Hepatocyte (in vitro differentiated cells): Measurements from ENCODE around the gene RBL1. TPM values are rescaled to one million over a fixed set of nuclear protein-coding genes. Genes with fewer than 3 reads are reported as not detected.

Source experiments
- DNase-seq: peaks from one replicate; pipeline ENCODE4 v3.0.0-alpha.2; 2016; ENCODE audit warnings: low spot score
- H2AFZ ChIP-seq: fragments of 200-600 bp; sonication (generic); 2 replicates; pipeline ENCODE4 v1.6.0; 2016; ENCODE audit warnings: antibody characterized with exemption, mild to moderate bottlenecking
- H3K27ac ChIP-seq: fragments of 200-600 bp; sonication (generic); 2 replicates; pipeline ENCODE4 v1.5.1; 2016; ENCODE audit warnings: mild to moderate bottlenecking
- H3K27me3 ChIP-seq: fragments of 200-600 bp; sonication (generic); 2 replicates; pipeline ENCODE4 v1.6.1; 2016
- H3K36me3 ChIP-seq: fragments of 200-600 bp; sonication (generic); replicated peaks from 2 replicates; pipeline ENCODE4 v1.5.1; 2016; ENCODE audit warnings: low read depth; ENCODE audit not compliant: insufficient read depth
- H3K4me1 ChIP-seq: fragments of 200-600 bp; sonication (generic); 2 replicates; pipeline ENCODE4 v1.5.1; 2016; ENCODE audit warnings: mild to moderate bottlenecking, moderate library complexity; ENCODE audit not compliant: insufficient read depth
- H3K4me2 ChIP-seq: fragments of 200-600 bp; sonication (generic); 2 replicates; pipeline ENCODE4 v1.6.0; 2016
- H3K4me3 ChIP-seq: fragments of 200-600 bp; sonication (generic); 2 replicates; pipeline ENCODE4 v1.5.1; 2016; ENCODE audit warnings: mild to moderate bottlenecking
- H3K79me2 ChIP-seq: fragments of 200-600 bp; sonication (generic); 2 replicates; pipeline ENCODE4 v1.6.0; 2017; ENCODE audit warnings: mild to moderate bottlenecking
- H3K9me2 ChIP-seq: fragments of 200-600 bp; sonication (generic); replicated peaks from 2 replicates; pipeline ENCODE4 v1.6.0; 2017; ENCODE audit warnings: mild to moderate bottlenecking; ENCODE audit not compliant: insufficient read depth
- H3K9me3 ChIP-seq: fragments of 200-600 bp; sonication (generic); 2 replicates; pipeline ENCODE4 v1.5.1; 2016; ENCODE audit warnings: low read depth, mild to moderate bottlenecking
- H4K20me1 ChIP-seq: fragments of 200-600 bp; sonication (generic); 2 replicates; pipeline ENCODE4 v1.6.0; 2016; ENCODE audit warnings: mild to moderate bottlenecking; ENCODE audit not compliant: insufficient read depth, poor library complexity, severe bottlenecking
- EZH2 ChIP-seq: fragments of 200-600 bp; sonication (generic); IDR thresholded peaks from 2 replicates; pipeline ENCODE4 v1.6.1; 2016; ENCODE audit warnings: antibody characterized with exemption, mild to moderate bottlenecking, borderline replicate concordance
- EZH2phosphoT487 ChIP-seq: fragments of 200-600 bp; sonication (generic); IDR thresholded peaks from one replicate; pipeline ENCODE4 v1.6.1; 2018; ENCODE audit warnings: antibody characterized with exemption, mild to moderate bottlenecking, low read depth, moderate library complexity; ENCODE audit not compliant: unreplicated experiment, severe bottlenecking
- WGBS: methylation state at CpG from one replicate; pipeline ENCODE4 v1.1.6; 2016; ENCODE audit warnings: low lambda C conversion rate; ENCODE audit errors: missing lambda C conversion rate; 5-methylcytosine and 5-hydroxymethylcytosine counted together
- polyA plus RNA-seq: library from polyadenylated mRNA; unstranded; fragments of >200 nt; fragmentation: Nextera tagmentation; extraction: Ambion mirVana; gene quantifications from 2 replicates; pipeline ENCODE4 v1.2.1, GENCODE V29; 2016
- total RNA-seq: library from RNA; depleted of rRNA; stranded (reverse); fragments of >200 nt; gene quantifications from 2 replicates; pipeline ENCODE4 v1.2.3, GENCODE V29; 2014
- TF ChIP-seq, protein P1 (sequence below): fragments of 200-600 bp; sonication (generic); IDR thresholded peaks from 2 replicates; pipeline ENCODE4 v1.5.1; 2016; ENCODE audit warnings: antibody characterized with exemption, mild to moderate bottlenecking; ENCODE audit not compliant: poor library complexity

The RBL1 gene
- total and polyA plus RNA-seq, 2 experiments from 2014 or later, result 2.5 to 7.5 TPM

DNA sequence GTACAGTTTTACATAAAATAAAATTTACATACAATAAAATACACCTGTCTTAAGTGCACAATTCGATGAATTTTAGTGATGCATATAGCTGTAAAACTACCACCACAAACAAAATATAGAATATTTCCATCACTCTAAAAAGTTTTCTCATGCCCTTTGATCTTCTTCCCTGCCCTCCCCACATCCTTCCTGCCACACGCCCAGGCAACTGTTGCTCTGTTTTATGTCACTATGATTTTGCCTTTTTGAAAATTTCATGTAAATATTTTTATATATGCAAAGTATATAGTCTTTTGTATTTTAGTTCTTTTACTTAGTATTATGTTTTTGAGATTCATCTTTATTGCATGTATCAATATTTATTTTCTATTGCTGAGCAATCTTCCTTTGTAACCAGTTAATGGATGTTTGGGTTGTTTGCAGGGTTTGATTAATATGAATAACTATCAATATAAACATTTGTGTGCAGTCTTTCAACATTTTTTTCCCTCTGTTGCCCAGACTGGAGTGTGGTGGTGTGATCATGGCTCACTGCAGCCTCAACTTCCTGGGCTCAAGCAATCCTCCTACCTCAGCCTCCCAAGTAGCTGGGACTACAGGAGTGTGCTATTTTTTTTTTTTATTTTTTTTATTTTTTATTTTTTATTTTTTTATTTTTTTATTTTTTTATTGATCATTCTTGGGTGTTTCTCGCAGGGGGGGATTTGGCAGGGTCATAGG lies 120.5 kb downstream of the RBL1 start:
- H2AFZ ChIP-seq, result no peak overlapping the region
- no peaks in the 10 kb centered on the region for H3K27me3 ChIP-seq
- 62% methylated on average over 3 of the region's 3 CpGs for WGBS
- no peaks in the 10 kb centered on the region for H3K9me3 ChIP-seq
- H3K36me3 ChIP-seq, result no peaks in the 10 kb centered on the region
- no peak overlapping the region for H3K4me3 ChIP-seq
- no peaks in the 10 kb centered on the region for H4K20me1 ChIP-seq
- TF ChIP-seq EZH2phosphoT487 (no peak), EZH2 (no peak)
- TF ChIP-seq, protein P1, sequence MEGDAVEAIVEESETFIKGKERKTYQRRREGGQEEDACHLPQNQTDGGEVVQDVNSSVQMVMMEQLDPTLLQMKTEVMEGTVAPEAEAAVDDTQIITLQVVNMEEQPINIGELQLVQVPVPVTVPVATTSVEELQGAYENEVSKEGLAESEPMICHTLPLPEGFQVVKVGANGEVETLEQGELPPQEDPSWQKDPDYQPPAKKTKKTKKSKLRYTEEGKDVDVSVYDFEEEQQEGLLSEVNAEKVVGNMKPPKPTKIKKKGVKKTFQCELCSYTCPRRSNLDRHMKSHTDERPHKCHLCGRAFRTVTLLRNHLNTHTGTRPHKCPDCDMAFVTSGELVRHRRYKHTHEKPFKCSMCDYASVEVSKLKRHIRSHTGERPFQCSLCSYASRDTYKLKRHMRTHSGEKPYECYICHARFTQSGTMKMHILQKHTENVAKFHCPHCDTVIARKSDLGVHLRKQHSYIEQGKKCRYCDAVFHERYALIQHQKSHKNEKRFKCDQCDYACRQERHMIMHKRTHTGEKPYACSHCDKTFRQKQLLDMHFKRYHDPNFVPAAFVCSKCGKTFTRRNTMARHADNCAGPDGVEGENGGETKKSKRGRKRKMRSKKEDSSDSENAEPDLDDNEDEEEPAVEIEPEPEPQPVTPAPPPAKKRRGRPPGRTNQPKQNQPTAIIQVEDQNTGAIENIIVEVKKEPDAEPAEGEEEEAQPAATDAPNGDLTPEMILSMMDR, result no peak
- no peak overlapping the region for H3K4me2 ChIP-seq
- H3K4me1 ChIP-seq, result no peaks in the 10 kb centered on the region
- H3K9me2 ChIP-seq, result no peaks in the 10 kb centered on the region
- no peak for DNase-seq
- H3K79me2 ChIP-seq, result no peaks in the 10 kb centered on the region
- no peak overlapping the region for H3K27ac ChIP-seq

- Histone ChIP-seq H3K36me3 (no peaks in the 10 kb centered on the region), H3K4me3 (no peak overlapping the region), H4K20me1 (no peaks in the 10 kb centered on the region), H3K79me2 (no peaks in the 10 kb centered on the region), H3K4me1 (no peaks in the 10 kb centered on the region), H3K9me3 (no peaks in the 10 kb centered on the region), H3K27me3 (no peaks in the 10 kb centered on the region), H3K9me2 (no peaks in the 10 kb centered on the region), H3K4me2 (no peak overlapping the region), H3K27ac (no peak overlapping the region), H2AFZ (no peak overlapping the region)
- no peak for DNase-seq
- 97% methylated on average over 3 of the region's 3 CpGs for WGBS
- TF ChIP-seq EZH2phosphoT487, result no peak
- TF ChIP-seq EZH2, result no peak
- TF ChIP-seq, protein P1, result no peak
Observed at GRCh38 chr20:36974660-36975059, 121.1 kb downstream of the RBL1 start.

GRCh38 chr20:36971103-36971502 lies 124.7 kb downstream of the RBL1 start:
- Histone ChIP-seq H3K4me3 (no peak overlapping the region), H3K36me3 (no peaks in the 10 kb centered on the region), H4K20me1 (no peaks in the 10 kb centered on the region), H3K4me2 (no peak overlapping the region), H3K9me3 (no peaks in the 10 kb centered on the region), H3K9me2 (no peaks in the 10 kb centered on the region), H3K27me3 (no peaks in the 10 kb centered on the region), H2AFZ (no peak overlapping the region), H3K79me2 (no peaks in the 10 kb centered on the region), H3K27ac (no peak overlapping the region), H3K4me1 (no peaks in the 10 kb centered on the region)
- TF ChIP-seq EZH2phosphoT487 (no peak), EZH2 (no peak)
- TF ChIP-seq, protein P1, result no peak
- WGBS, result 80% methylated on average over 1 of the region's 1 CpG
- no peak for DNase-seq
